ENCODE results near the gene GAS2.

Gene GAS2

GRCh38 chr11:22859756-22860155 is 193.3 kb downstream of the GAS2 start:
- H3K4me3 ChIP-seq (ENCODE audit: low read depth, low read length) = no peak overlapping the region

- no peak within 1 kb of the TSS for H3K4me3 ChIP-seq (ENCODE audit: low read depth, low read length)
Observed at GRCh38 chr11:22860241-22860640, 193.8 kb downstream of the GAS2 start, which contains the start of gene CCDC179. Gene CCDC179, minus strand, starts transcription at chr11:22860474. Its CDS starts 53 bp downstream, at chr11:22860421.

All from iPS-11a (cell line).